Testis (tissue), 3 donors: ENCODE data around the gene RHOV. TPM values are rescaled to one million over a fixed set of nuclear protein-coding genes. Genes with fewer than 3 reads are reported as not detected.
A peak's percentile ranks its signal among the peaks of the same experiment; 100 is the strongest.

Experiments
- DNase-seq: peaks from one replicate; pipeline ENCODE4 v3.0.0-alpha.2; 2019
- H3K27ac ChIP-seq, 2 donors: fragments of 200-600 bp; sonication (generic); one replicate each; pipeline ENCODE4 v1.5.1; 2019
- H3K27me3 ChIP-seq: fragments of 200-600 bp; sonication (generic); one replicate; pipeline ENCODE4 v1.5.1; 2019
- H3K36me3 ChIP-seq: fragments of 200-600 bp; sonication (generic); one replicate; pipeline ENCODE4 v1.5.1; 2017; ENCODE audit warnings: low read depth; ENCODE audit errors: missing control alignments
- H3K4me1 ChIP-seq: fragments of 200-600 bp; sonication (generic); one replicate; pipeline ENCODE4 v1.5.1; 2019
- H3K4me3 ChIP-seq, 2 donors: fragments of 200-600 bp; sonication (generic); one replicate each; pipeline ENCODE4 v1.5.1; 2017 to 2019
- H3K9me3 ChIP-seq: fragments of 200-600 bp; sonication (generic); one replicate; pipeline ENCODE4 v1.5.1; 2017
- POLR2A ChIP-seq: fragments of 450-650 bp; IDR thresholded peaks from one replicate; pipeline ENCODE4 v1.6.1; 2017; ENCODE audit warnings: antibody characterized with exemption, mild to moderate bottlenecking, moderate library complexity
- WGBS, 2 donors: methylation state at CpG; one replicate each; pipeline ENCODE4 v1.1.5; 2018; 5-methylcytosine and 5-hydroxymethylcytosine counted together
- intact Hi-C: fragments of 100-400 bp; cut with DNase I; formaldehyde crosslinking; loops from one replicate; pipeline ENCODE4 v1.15.1; 2023; ENCODE audit warnings: low total_unique reads
- polyA plus RNA-seq: library from polyadenylated mRNA; stranded (reverse); fragments of 350-450 nt; fragmentation: Illumina TruSeq; extraction: RNeasy Lipid Tissue Mini Kit (QIAGEN cat#74804); gene quantifications from one replicate; pipeline ENCODE4 v1.2.3, GENCODE V29; 2014; ENCODE audit warnings: low read depth, low replicate concordance; ENCODE audit not compliant: insufficient read depth
- total RNA-seq, 2 donors: library from RNA; depleted of rRNA; stranded (reverse); fragments of >200 nt; gene quantifications; one replicate each; pipeline ENCODE4 v1.2.3, GENCODE V29; 2016
- TF ChIP-seq, protein P1 (sequence below), 3 experiments: fragments of 450-650 bp in 2 of 3; fragments of 200-600 bp in 1 of 3; sonication (generic) in 1 of 3; IDR thresholded peaks; one replicate each; pipeline ENCODE4 v1.5.1; 2016 to 2019; ENCODE audit warnings: antibody characterized with exemption in 3 of 3, mild to moderate bottlenecking in 2 of 3, moderate library complexity in 1 of 3

Gene RHOV
- total and polyA plus RNA-seq, 3 donors from 2014 or later, result 0.24 to 0.91 (median 0.50) TPM

DNA sequence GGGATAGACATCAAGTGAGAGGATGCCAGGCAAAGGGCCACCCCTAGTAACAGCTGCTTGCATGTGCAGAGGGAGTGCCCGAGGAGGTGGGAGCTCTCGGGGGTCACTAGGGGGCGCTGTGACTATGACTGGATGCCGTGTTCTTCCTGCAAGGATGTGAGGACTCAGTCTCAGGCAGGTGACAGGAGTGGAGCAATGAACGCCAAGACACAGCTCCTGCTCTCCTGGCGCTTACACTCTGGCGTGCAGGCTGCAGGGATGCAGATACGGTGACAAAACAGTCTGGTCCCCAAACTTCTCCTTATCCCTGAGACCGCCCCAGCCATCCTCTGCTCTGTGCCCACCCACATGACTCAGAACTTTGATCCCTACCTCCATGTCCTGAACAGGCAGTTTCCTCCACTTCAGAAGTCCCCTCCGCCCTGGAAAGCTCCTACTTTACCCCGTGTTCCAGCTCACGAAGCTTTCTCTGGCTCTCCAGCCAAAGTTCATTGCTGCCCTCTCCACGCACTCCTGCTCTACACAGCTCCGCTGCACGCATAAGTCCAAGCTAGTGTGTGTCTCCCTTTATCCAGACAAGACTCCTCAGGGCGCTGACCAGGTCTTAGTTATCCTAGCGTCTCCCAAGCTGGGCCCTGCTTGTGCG lies 14.7 kb downstream of the RHOV start:
- Histone ChIP-seq H3K9me3 (no peaks in the 10 kb centered on the region), H3K27ac (no peak overlapping the region), H3K4me1 (no peaks in the 10 kb centered on the region), H3K36me3 (no peaks in the 10 kb centered on the region), H3K4me3 (no peak overlapping the region), H3K27me3 (no peaks in the 10 kb centered on the region)
- WGBS, 2 donors, result 62 to 72% methylated on average over 18 of the region's 18 CpGs
- TF ChIP-seq, protein P1, sequence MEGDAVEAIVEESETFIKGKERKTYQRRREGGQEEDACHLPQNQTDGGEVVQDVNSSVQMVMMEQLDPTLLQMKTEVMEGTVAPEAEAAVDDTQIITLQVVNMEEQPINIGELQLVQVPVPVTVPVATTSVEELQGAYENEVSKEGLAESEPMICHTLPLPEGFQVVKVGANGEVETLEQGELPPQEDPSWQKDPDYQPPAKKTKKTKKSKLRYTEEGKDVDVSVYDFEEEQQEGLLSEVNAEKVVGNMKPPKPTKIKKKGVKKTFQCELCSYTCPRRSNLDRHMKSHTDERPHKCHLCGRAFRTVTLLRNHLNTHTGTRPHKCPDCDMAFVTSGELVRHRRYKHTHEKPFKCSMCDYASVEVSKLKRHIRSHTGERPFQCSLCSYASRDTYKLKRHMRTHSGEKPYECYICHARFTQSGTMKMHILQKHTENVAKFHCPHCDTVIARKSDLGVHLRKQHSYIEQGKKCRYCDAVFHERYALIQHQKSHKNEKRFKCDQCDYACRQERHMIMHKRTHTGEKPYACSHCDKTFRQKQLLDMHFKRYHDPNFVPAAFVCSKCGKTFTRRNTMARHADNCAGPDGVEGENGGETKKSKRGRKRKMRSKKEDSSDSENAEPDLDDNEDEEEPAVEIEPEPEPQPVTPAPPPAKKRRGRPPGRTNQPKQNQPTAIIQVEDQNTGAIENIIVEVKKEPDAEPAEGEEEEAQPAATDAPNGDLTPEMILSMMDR (IDR thresholded peaks at IDR 0.05), result peak; percentile 15 to 68 (median 24)
- no peak for TF ChIP-seq POLR2A
- peak; percentile 83 for DNase-seq
- intact Hi-C loops, result no loop called here

DNA sequence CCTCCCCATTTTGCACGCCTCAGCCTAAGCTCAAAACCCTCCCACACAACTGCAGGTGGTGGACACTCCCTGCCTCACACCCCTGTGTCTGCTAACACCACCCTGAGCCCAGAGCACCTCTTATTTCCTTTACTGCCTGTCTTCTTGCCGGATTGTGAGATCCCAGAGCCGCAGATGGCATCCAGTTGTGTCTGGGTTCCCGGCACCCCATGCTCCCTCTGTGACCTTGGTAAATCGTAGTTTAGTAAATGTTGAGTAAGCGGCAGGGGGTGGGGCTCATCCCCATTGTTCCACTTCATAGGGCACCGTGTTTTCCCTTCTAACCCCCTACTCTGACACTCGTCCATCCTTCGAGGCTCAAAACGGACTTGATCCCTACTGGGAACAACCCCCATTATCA lies 15.3 kb downstream of the RHOV start:
- Histone ChIP-seq H3K27me3 (no peaks in the 10 kb centered on the region), H3K27ac (no peak overlapping the region)

DNA sequence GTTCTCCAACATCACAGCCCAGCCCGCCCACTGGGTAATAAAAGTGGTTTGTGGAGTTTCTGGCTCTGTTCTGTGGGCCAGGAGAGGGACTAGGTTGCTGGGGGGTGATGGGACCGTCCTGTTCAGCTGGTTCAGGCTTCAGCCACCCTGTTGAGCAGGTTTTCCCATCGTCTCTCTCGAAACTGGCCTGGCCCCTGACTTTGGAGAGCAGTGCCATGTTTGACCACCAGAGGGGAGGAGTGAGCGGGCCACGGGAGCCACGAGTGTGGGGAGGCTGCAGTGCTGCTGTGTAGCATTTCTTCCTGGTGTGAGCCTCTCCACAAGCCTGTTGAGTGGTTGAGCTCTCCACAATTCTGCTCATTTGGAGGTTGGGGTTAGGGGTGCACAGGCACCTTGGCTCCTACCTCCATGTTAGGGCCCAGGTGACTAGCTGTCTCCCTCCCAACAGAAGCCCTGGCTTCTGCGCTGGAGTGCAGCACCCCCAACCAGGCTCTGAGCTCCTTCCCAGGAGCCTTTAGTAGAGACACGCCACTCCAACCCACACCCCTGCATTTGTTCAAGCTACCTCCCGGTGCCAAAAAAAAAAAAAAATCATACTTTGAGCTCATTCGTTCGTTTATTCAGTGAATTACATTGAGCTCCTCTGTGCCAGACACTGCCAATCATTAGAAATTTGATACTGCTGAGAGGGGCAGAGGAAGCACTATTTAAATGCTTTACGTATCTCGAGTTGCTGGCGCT lies 16.3 kb downstream of the RHOV start:
- Histone ChIP-seq H3K27me3 (no peaks in the 10 kb centered on the region), H3K4me1 (no peaks in the 10 kb centered on the region), H3K4me3 (no peak overlapping the region), H3K9me3 (no peaks in the 10 kb centered on the region), H3K36me3 (no peaks in the 10 kb centered on the region), H3K27ac (no peak overlapping the region)
- WGBS, 2 donors, result 31 to 44% methylated on average over 12 to 15 of the region's 15 CpGs
- intact Hi-C loops, result no loop called here
- DNase-seq, result peak; percentile 75
- TF ChIP-seq, protein P1 (IDR thresholded peaks at IDR 0.05), result peak; percentile 83 to 93 (median 93)
- TF ChIP-seq POLR2A, result no peak

More for the DNA sequence above, 15.3 kb downstream of the RHOV start:
- Histone ChIP-seq H3K36me3 (no peaks in the 10 kb centered on the region), H3K4me3 (no peak overlapping the region), H3K9me3 (no peaks in the 10 kb centered on the region), H3K4me1 (no peaks in the 10 kb centered on the region)
- 62 to 64% methylated on average over 10 of the region's 10 CpGs for WGBS, 2 donors
- intact Hi-C loops, result no loop called here
- DNase-seq, result no peak
- TF ChIP-seq, protein P1 (IDR thresholded peaks at IDR 0.05), result no peak
- TF ChIP-seq POLR2A, result no peak

DNA sequence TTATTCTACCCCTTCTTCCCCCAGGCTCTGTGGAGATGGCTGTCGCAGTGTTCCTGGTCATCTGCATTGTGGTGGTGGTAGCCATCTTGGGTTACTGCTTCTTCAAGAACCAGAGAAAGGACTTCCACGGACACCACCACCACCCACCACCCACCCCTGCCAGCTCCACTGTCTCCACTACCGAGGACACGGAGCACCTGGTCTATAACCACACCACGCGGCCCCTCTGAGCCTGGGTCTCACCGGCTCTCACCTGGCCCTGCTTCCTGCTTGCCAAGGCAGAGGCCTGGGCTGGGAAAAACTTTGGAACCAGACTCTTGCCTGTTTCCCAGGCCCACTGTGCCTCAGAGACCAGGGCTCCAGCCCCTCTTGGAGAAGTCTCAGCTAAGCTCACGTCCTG lies 17.3 kb downstream of the RHOV start:
- Histone ChIP-seq H3K27me3 (no peaks in the 10 kb centered on the region), H3K27ac (no peak overlapping the region), H3K4me1 (no peaks in the 10 kb centered on the region), H3K9me3 (no peaks in the 10 kb centered on the region), H3K36me3 (no peaks in the 10 kb centered on the region), H3K4me3 (no peak overlapping the region)
- no peak for TF ChIP-seq POLR2A
- TF ChIP-seq, protein P1 (IDR thresholded peaks at IDR 0.05), result no peak
- WGBS, 2 donors, result 73 to 95% methylated on average over 8 of the region's 8 CpGs
- DNase-seq, result no peak
- intact Hi-C loops, result no loop called here
